Left ventricle myocardium inferior (tissue), 1 donor: ENCODE results near the gene LAMTOR2. TPM values are rescaled to one million over a fixed set of nuclear protein-coding genes. Genes with fewer than 3 reads are reported as not detected.
"Not testable (repeated sequence)": the region's sequence is repeated elsewhere in the genome, so short reads cannot be mapped to it uniquely, and the experiment has no call there.

Source experiments
- DNase-seq: peaks from one replicate; pipeline ENCODE4 v3.0.0-alpha.2; 2020
- H3K27ac ChIP-seq: fragments of 200-600 bp; replicated peaks from 2 replicates; pipeline ENCODE4 v1.8.0; 2021
- H3K27me3 ChIP-seq: fragments of 200-600 bp; 2 replicates; pipeline ENCODE4 v1.8.0; 2021; ENCODE audit warnings: low read depth
- H3K36me3 ChIP-seq: fragments of 200-600 bp; 2 replicates; pipeline ENCODE4 v1.8.0; 2021
- H3K4me1 ChIP-seq: fragments of 200-600 bp; 2 replicates; pipeline ENCODE4 v1.8.0; 2021
- H3K4me3 ChIP-seq: fragments of 200-600 bp; 2 replicates; pipeline ENCODE4 v1.8.0; 2021; ENCODE audit warnings: mild to moderate bottlenecking, moderate library complexity
- H3K9me3 ChIP-seq: fragments of 200-600 bp; replicated peaks from 2 replicates; pipeline ENCODE4 v1.8.0; 2021
- intact Hi-C: fragments of 100-400 bp; cut with micrococcal nuclease; formaldehyde crosslinking; loops from one replicate; pipeline ENCODE4 v1.11.0; 2022
- total RNA-seq: library from RNA; stranded (reverse); fragmentation: NEBNext Ultra II Directional; extraction: Animal tissue kit (Norgen Biotek cat#: 25700); gene quantifications from one replicate; pipeline ENCODE4 v1.2.1, GENCODE V29; 2021
- TF ChIP-seq, protein P1 (sequence below): fragments of 200-600 bp; IDR thresholded peaks from 2 replicates; pipeline ENCODE4 v1.8.0; 2021; ENCODE audit warnings: antibody characterized with exemption, mild to moderate bottlenecking, borderline replicate concordance
- donor health status: DM: no; HTN: yes; CAD: no; lungs with severe emphysema.

The LAMTOR2 gene
- total RNA-seq, 1 donor from 2014 or later, result 55.0 TPM

DNA sequence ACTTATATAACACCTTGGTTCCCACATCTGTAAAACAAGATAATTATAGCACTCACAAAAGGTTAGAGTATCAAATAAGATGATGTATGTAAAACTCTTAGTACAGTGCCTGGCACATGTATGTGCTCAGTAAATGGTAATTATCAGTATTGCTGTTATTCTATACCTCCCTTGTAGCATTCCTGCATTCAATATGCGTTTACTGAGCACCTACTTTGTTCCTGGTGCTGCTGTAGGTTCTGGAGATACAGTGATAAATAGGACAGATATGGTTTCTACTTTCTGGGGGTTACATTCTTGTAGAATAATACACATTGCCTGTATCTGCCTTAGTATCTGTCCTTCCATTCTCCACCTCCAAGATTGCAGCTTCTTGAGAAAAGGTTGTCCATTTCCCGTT is 32.6 kb upstream of the LAMTOR2 start:
- no peak for DNase-seq
- intact Hi-C loops, result no loop called here
- TF ChIP-seq, protein P1, sequence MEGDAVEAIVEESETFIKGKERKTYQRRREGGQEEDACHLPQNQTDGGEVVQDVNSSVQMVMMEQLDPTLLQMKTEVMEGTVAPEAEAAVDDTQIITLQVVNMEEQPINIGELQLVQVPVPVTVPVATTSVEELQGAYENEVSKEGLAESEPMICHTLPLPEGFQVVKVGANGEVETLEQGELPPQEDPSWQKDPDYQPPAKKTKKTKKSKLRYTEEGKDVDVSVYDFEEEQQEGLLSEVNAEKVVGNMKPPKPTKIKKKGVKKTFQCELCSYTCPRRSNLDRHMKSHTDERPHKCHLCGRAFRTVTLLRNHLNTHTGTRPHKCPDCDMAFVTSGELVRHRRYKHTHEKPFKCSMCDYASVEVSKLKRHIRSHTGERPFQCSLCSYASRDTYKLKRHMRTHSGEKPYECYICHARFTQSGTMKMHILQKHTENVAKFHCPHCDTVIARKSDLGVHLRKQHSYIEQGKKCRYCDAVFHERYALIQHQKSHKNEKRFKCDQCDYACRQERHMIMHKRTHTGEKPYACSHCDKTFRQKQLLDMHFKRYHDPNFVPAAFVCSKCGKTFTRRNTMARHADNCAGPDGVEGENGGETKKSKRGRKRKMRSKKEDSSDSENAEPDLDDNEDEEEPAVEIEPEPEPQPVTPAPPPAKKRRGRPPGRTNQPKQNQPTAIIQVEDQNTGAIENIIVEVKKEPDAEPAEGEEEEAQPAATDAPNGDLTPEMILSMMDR, result no peak

DNA sequence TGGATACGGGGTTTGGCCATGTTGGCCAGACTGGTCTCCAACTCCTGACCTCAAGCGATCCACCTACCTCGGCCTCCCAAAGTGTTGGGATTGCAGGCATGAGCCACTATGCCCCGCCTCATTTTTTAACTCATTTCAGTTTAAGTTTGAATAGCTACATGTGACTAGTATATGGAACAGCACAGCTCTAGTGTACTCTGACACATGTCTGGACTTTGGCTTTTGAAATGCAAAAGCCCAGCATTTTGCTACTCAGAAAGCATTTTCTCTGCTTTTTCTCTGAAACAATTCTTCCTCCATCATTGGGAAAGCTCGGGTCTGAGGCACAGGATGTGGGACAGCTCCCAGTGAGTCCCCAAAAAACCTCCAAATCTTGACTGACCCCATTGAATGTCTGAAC is 29.8 kb upstream of the LAMTOR2 start:
- peaks cover 20% of the 10 kb centered on the region for H3K4me1 ChIP-seq
- intact Hi-C loops, result no loop called here
- DNase-seq, result no peak
- no peaks in the 10 kb centered on the region for H3K9me3 ChIP-seq
- H3K36me3 ChIP-seq, result no peaks in the 10 kb centered on the region
- TF ChIP-seq, protein P1, result no peak
- H3K4me3 ChIP-seq, result no peak overlapping the region
- H3K27me3 ChIP-seq, result no peaks in the 10 kb centered on the region
- H3K27ac ChIP-seq, result no peak overlapping the region

More for the DNA sequence above, 32.6 kb upstream of the LAMTOR2 start:
- Histone ChIP-seq H3K9me3 (no peaks in the 10 kb centered on the region), H3K36me3 (peaks cover 27% of the 10 kb centered on the region), H3K4me1 (peaks cover 31% of the 10 kb centered on the region), H3K4me3 (no peak overlapping the region), H3K27me3 (no peaks in the 10 kb centered on the region), H3K27ac (no peak overlapping the region)

DNA sequence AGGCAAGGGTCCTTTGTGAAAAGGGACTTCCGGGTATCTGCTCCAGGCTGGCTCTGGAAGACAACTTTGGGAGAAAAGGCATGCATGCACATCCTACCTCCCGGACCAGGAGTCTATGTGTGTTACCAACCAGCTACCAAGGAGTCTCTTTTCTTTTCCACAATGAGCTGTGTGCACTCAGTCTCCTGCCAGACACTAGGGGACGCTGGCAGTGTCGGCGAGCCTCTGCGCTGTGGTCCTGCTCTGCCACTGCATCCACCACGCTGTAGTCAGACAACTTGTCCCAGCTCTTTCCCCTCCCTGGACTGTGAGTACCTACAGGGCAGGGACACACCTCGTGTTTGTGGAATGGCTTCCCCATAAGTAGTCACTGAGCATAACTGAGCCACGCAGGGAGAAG is 28.7 kb upstream of the LAMTOR2 start:
- no peaks in the 10 kb centered on the region for H3K9me3 ChIP-seq
- no peaks in the 10 kb centered on the region for H3K27me3 ChIP-seq
- no peak overlapping the region for H3K27ac ChIP-seq
- peaks cover 9% of the 10 kb centered on the region for H3K4me1 ChIP-seq
- no peaks in the 10 kb centered on the region for H3K36me3 ChIP-seq
- DNase-seq, result no peak
- TF ChIP-seq, protein P1, result peak; percentile 61
- intact Hi-C loops, result no loop called here
- no peak overlapping the region for H3K4me3 ChIP-seq

DNA sequence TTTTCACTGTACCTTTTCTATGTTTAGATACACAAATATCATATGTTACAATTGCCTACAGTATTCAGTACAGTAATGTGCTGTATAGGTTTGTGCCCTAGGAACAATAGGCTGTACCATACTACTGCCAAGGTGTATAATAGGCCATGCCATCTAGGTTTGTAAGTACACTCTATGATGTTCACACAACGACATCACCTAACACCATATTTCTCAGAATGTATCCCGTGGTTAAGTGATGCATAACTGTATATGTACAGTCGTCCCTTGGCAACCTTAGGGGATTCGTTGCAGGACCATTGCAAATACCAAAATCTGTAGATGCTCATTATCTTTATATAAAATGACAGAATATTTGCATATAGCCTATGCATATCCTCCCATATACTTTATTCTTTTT is 28.0 kb upstream of the LAMTOR2 start:
- intact Hi-C loops, result no loop called here
- no peak overlapping the region for H3K4me3 ChIP-seq
- no peak overlapping the region for H3K27ac ChIP-seq
- no peaks in the 10 kb centered on the region for H3K9me3 ChIP-seq
- no peaks in the 10 kb centered on the region for H3K36me3 ChIP-seq
- DNase-seq, result no peak
- H3K27me3 ChIP-seq, result no peaks in the 10 kb centered on the region
- H3K4me1 ChIP-seq, result peaks cover 5% of the 10 kb centered on the region
- TF ChIP-seq, protein P1, result no peak

DNA sequence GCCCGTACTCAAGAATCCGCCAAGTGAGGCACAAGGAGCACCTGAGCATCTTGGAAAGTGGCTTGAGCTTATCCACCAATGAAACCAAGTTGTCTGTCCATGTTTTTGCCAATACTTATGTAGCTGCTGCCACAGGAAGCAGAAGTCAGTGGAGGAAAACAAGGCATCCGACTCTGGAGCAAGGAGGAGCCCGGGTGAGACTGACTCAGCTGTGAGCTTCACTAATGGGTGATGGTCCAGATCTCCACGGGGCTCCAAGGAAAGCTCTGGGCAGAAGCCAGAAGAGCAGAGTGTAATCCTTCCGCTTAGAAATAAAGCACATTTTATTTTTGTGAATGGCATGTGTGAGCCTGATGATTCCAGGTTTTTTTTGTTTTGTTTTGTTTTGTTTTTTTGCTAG is 21.6 kb upstream of the LAMTOR2 start:
- Histone ChIP-seq H3K27me3 (no peaks in the 10 kb centered on the region), H3K4me1 (no peaks in the 10 kb centered on the region), H3K4me3 (no peak overlapping the region), H3K36me3 (peaks cover 15% of the 10 kb centered on the region), H3K9me3 (no peaks in the 10 kb centered on the region), H3K27ac (no peak overlapping the region)
- intact Hi-C loops, result no loop called here
- TF ChIP-seq, protein P1, result no peak
- DNase-seq, result no peak

DNA sequence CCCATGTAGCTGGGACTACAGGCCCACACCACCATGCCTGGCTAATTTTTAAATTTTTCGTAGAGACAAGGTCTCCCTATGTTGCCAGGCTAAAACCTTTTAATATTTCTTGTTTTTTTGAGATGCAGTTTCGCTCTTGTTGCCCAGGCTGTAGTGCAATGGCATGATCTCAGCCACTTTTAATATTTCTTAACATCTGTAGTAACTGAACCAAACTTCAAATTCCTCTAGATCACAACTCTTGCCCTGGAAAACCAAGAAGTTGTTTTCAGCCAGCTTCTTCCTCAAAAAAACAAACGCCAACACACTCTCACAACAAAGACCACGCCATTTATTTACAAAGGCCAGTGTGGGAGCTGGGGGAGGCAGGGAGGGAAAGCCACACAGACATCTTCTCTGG is 19.6 kb upstream of the LAMTOR2 start:
- DNase-seq, H3K27ac ChIP-seq, H3K27me3 ChIP-seq, H3K4me3 ChIP-seq, H3K9me3 ChIP-seq, intact Hi-C loops, H3K4me1 ChIP-seq: not testable (repeated sequence)
- H3K36me3 ChIP-seq, result peaks cover 34% of the 10 kb centered on the region
